Measurements from ENCODE around the gene COPS9.

DNA sequence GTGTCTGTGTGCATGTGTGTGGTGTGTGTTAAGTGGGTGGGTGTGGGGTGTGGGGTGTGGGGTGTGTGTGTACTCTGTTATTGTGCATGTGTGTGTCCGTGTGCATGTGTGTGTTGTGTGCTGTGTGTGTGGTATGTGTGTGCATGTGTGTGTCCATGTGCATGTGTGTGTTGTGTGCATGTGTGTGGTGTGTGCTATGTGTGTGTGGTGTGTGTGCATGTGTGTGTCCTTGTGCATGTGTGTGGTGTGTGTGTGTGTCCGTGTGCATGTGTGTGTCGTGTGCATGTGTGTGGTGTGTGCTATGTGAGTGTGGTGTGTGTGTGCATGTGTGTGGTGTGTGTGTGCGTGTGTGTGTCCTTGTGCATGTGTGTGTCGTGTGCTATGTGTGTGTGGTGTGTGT is 11.3 kb upstream of the COPS9 start:
- TF ChIP-seq, protein P1, sequence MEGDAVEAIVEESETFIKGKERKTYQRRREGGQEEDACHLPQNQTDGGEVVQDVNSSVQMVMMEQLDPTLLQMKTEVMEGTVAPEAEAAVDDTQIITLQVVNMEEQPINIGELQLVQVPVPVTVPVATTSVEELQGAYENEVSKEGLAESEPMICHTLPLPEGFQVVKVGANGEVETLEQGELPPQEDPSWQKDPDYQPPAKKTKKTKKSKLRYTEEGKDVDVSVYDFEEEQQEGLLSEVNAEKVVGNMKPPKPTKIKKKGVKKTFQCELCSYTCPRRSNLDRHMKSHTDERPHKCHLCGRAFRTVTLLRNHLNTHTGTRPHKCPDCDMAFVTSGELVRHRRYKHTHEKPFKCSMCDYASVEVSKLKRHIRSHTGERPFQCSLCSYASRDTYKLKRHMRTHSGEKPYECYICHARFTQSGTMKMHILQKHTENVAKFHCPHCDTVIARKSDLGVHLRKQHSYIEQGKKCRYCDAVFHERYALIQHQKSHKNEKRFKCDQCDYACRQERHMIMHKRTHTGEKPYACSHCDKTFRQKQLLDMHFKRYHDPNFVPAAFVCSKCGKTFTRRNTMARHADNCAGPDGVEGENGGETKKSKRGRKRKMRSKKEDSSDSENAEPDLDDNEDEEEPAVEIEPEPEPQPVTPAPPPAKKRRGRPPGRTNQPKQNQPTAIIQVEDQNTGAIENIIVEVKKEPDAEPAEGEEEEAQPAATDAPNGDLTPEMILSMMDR (optimal IDR thresholded peaks at IDR 0.05 in 1 of 3, IDR thresholded peaks at IDR 0.05 in 1 of 3, conservative IDR thresholded peaks at IDR 0.05 in 1 of 3; ENCODE audit: extremely low read depth in 1 of 3, insufficient read depth in 2 of 3, low read length in 3 of 3) = no peak
- TF ChIP-seq EZH2 (IDR thresholded peaks at IDR 0.05; ENCODE audit: low read length) = no peak

Measured in keratinocyte (primary cell).